CD4-positive, alpha-beta T cell treated with Interleukin-15 for 4 hours (primary cell): Measurements from ENCODE around the gene GALNTL6.

Source experiments
- DNase-seq: peaks from one replicate; pipeline ENCODE4 v3.0.0-alpha.2; 2020; ENCODE audit warnings: low spot score

GALNTL6 gene

GRCh38 chr4:173074501-173074946 lies 1261.3 kb downstream of the GALNTL6 start:
- no peak for DNase-seq

- no peak for DNase-seq
Observed at GRCh38 chr4:173076903-173077634, 1263.9 kb downstream of the GALNTL6 start.

DNA sequence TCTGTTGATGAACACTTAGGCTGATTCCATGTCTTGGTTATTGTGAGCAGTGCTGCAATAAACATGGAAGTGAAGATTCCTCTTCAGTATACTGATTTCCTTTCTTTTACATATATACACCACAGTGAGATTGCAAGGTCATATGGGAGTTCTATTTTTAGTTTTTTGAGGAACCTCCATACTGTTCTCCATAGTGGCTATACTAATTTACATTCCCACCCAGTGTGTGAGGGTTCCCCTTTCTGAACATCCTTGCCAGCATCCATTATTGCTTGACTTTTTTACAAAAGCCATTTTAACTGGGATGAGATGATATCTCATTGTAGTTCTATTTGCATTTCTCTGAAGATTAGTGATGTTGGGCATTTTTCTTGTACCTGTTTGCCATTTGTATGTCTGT lies 1274.9 kb downstream of the GALNTL6 start:
- no peak for DNase-seq
